CD8-positive, alpha-beta memory T cell (primary cell): ENCODE measurements around the gene STAG1. TPM values are rescaled to one million over a fixed set of nuclear protein-coding genes. Genes with fewer than 3 reads are reported as not detected.

Source experiments
- CTCF ChIA-PET: fragments of 350-600 bp; sonication (Branson Sonifier 250); formaldehyde crosslinking; loops from one replicate; lab custom pipeline; 2021; ENCODE audit warnings: antibody characterized with exemption; lab: Charles Lee
- POLR2A ChIA-PET: fragments of 350-600 bp; sonication (Branson Sonifier 250); formaldehyde crosslinking; loops from one replicate; lab custom pipeline; 2021; ENCODE audit warnings: antibody characterized with exemption; lab: Charles Lee
- DNase-seq, 5 donors: peaks; one replicate each; pipeline versions ENCODE4 v3.0.0 to v3.0.0-alpha.2; 2020 to 2022; ENCODE audit warnings: mixed read lengths in 1 of 5
- H3K27ac ChIP-seq: one replicate; pipeline ENCODE4 v1.7.0; 2013; ENCODE audit warnings: low read depth, mild to moderate bottlenecking, low read length, moderate library complexity
- H3K27me3 ChIP-seq: 2 replicates; pipeline ENCODE4 v1.7.0; 2013; ENCODE audit warnings: low read length, mild to moderate bottlenecking; ENCODE audit not compliant: insufficient read depth, poor library complexity, severe bottlenecking
- H3K36me3 ChIP-seq: 2 replicates; pipeline ENCODE4 v1.7.0; 2013; ENCODE audit warnings: mild to moderate bottlenecking, low read length, moderate library complexity; ENCODE audit not compliant: insufficient read depth
- H3K4me1 ChIP-seq: 2 replicates; pipeline ENCODE4 v1.7.0; 2013; ENCODE audit warnings: mild to moderate bottlenecking, low read length, moderate library complexity; ENCODE audit not compliant: insufficient read depth
- H3K4me3 ChIP-seq: 2 replicates; pipeline ENCODE4 v1.7.0; 2013; ENCODE audit warnings: mild to moderate bottlenecking, low read length
- H3K9me3 ChIP-seq: 2 replicates; pipeline ENCODE4 v1.7.0; 2013; ENCODE audit warnings: mild to moderate bottlenecking, low read length
- H3K27ac Mint-ChIP-seq, 8 donors: one replicate each; pipeline ENCODE4 v1.8.0; 2020 to 2021; ENCODE audit warnings: mixed read lengths in 8 of 8, mild to moderate bottlenecking in 6 of 8, inconsistent platforms in 3 of 8, moderate library complexity in 3 of 8
- H3K27me3 Mint-ChIP-seq, 2 donors: one replicate each; pipeline ENCODE4 v1.8.0; 2020 to 2021; ENCODE audit warnings: mixed read lengths in 2 of 2, mild to moderate bottlenecking in 1 of 2, moderate library complexity in 1 of 2
- H3K36me3 Mint-ChIP-seq, 3 donors: one replicate each; pipeline ENCODE4 v1.8.0; 2020 to 2021; ENCODE audit warnings: mixed read lengths in 3 of 3, inconsistent platforms in 1 of 3, mild to moderate bottlenecking in 1 of 3
- H3K4me1 Mint-ChIP-seq, 3 donors: one replicate each; pipeline ENCODE4 v1.8.0; 2020 to 2021; ENCODE audit warnings: mixed read lengths in 3 of 3, inconsistent platforms in 1 of 3, mild to moderate bottlenecking in 1 of 3
- H3K4me3 Mint-ChIP-seq, 7 donors: one replicate each; pipeline ENCODE4 v1.8.0; 2020 to 2021; ENCODE audit warnings: mixed read lengths in 7 of 7, mild to moderate bottlenecking in 6 of 7, moderate library complexity in 4 of 7, inconsistent platforms in 2 of 7
- H3K9me3 Mint-ChIP-seq, 5 donors: one replicate each; pipeline ENCODE4 v1.8.0; 2020 to 2022; ENCODE audit warnings: mixed read lengths in 5 of 5, mild to moderate bottlenecking in 3 of 5, moderate library complexity in 2 of 5, inconsistent platforms in 1 of 5
- polyA plus RNA-seq: library from polyadenylated mRNA; unstranded; fragments of 300-500 nt; fragmentation: Illumina TruSeq; gene quantifications from one replicate; pipeline ENCODE4 v1.2.3, GENCODE V29; 2021
- total RNA-seq, 2 experiments: library from RNA; stranded (reverse); gene quantifications; one replicate each; pipeline ENCODE4 v1.2.3, GENCODE V29; 2021

Gene STAG1
- total and polyA plus RNA-seq, 3 experiments from 2014 or later, result 19.0 to 61.4 (median 58.5) TPM

DNA sequence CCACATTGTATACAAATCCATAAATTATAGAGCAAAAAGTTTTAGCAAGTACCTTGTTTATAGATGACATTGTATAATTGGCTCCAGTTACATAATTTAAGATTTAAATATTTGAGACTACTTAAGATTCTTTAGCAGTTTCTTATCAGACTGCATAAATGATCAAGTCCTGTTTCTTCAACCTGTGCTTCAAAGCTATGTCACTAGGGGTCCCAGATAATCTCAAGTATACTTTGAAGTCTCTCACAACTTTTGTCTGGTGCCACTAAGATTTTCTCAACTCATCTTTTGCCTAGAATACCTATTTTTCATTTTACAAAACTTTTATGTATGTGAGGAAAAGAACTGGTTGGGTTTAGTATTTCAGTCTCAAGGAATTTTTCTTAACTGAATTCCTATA lies 205.5 kb downstream of the STAG1 start:
- H3K27ac ChIP-seq, result no peak overlapping the region
- Mint-ChIP-seq H3K4me3 (no peak overlapping the region), H3K27ac (peak overlapping the region in 2 of 8 donors; percentile 10 to 44), H3K9me3 (no peaks in the 10 kb centered on the region), H3K4me1 (peaks cover 29 to 50% (median 46%) of the 10 kb centered on the region in 3 donors), H3K27me3 (no peaks in the 10 kb centered on the region), H3K36me3 (peaks cover 4 to 16% (median 9%) of the 10 kb centered on the region in 3 donors)
- no peaks in the 10 kb centered on the region for H3K36me3 ChIP-seq
- DNase-seq, result no peak
- ChIA-PET POLR2A (interaction anchor here (0.6 to 1.0 kb wide), 2 partner anchors 205 to 274 kb away, joined by 4 to 13 read pairs; partner anchors contain the start of gene STAG1), CTCF (interaction anchor here (1.3 to 5.1 kb wide), 3 partner anchors 35 to 468 kb away, joined by 3 to 26 read pairs (median 8); partner anchors contain the start of gene STAG1)
- H3K27me3 ChIP-seq, result no peaks in the 10 kb centered on the region
- no peak overlapping the region for H3K4me3 ChIP-seq
- no peaks in the 10 kb centered on the region for H3K4me1 ChIP-seq
- no peaks in the 10 kb centered on the region for H3K9me3 ChIP-seq

DNA sequence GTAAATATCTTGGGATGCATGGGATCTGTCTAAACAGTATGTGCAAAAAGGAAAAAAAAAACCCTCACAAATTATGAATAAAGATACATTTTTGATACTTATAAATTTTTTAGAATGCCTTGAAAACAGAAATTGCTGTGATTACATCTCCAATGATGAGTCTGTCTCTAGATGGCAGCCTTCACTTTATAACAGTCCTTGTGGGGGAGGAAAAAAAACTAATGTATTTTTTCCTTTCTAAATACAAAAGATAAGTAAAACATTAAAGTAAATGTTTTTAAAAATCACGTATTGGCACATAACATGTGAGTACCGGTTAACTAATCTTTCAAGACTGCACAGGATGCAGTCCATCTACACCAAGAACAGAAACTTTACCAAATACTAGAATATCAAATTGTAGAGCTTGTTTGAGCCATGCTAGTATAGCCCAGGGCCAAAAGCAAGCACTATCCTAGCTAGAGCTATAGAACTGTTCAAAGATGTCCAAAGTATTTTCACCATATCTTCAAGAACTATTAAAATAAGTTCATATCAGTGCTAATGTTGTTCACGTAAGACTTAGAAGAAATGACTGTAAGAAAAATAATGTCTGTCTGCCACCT lies 206.4 kb downstream of the STAG1 start:
- ChIA-PET CTCF (interaction anchor here (2.3 to 5.1 kb wide), 2 partner anchors 207 to 469 kb away, joined by 8 to 26 read pairs; partner anchors contain the start of gene STAG1), POLR2A (no interaction called here)
- Mint-ChIP-seq H3K9me3 (no peaks in the 10 kb centered on the region), H3K4me3 (no peak overlapping the region), H3K4me1 (peaks cover 28 to 50% (median 46%) of the 10 kb centered on the region in 3 donors), H3K27ac (peak overlapping the region in 1 of 8 donors; percentile 73), H3K36me3 (peaks cover 4 to 16% (median 7%) of the 10 kb centered on the region in 3 donors), H3K27me3 (no peaks in the 10 kb centered on the region)
- no peak for DNase-seq
- no peaks in the 10 kb centered on the region for H3K36me3 ChIP-seq
- no peaks in the 10 kb centered on the region for H3K27me3 ChIP-seq
- no peaks in the 10 kb centered on the region for H3K4me1 ChIP-seq
- no peaks in the 10 kb centered on the region for H3K9me3 ChIP-seq
- H3K27ac ChIP-seq, result no peak overlapping the region
- H3K4me3 ChIP-seq, result no peak overlapping the region

DNA sequence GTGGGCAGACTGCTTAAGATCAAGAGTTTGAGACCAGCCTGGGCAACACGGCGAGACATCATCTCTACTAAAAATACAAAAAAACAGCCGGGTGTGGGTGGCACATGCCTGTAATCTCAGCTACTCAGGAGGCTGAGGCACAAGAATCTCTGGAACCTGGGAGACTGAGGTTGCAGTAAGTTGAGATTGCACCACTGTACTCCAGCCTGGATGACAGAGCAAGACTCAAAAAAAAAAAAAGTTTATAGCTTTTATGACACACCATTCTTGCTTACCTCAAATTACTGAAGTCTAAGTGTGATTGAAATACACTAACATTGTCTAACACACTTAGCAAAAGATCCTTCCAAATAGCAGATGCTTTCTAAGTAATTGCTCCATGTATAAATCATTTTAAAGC lies 207.6 kb downstream of the STAG1 start:
- peaks cover 4 to 7% (median 6%) of the 10 kb centered on the region in 3 donors for H3K36me3 Mint-ChIP-seq
- peaks cover 24 to 50% (median 42%) of the 10 kb centered on the region in 3 donors for H3K4me1 Mint-ChIP-seq
- no peak overlapping the region for H3K27ac Mint-ChIP-seq
- Histone ChIP-seq H3K36me3 (no peaks in the 10 kb centered on the region), H3K4me3 (no peak overlapping the region), H3K9me3 (no peaks in the 10 kb centered on the region), H3K4me1 (no peaks in the 10 kb centered on the region), H3K27me3 (no peaks in the 10 kb centered on the region), H3K27ac (no peak overlapping the region)
- ChIA-PET POLR2A (no interaction called here), CTCF (interaction anchor here (0.8 to 5.1 kb wide), 2 partner anchors 153 to 208 kb away, joined by 3 to 26 read pairs; partner anchors contain the start of gene STAG1)
- H3K4me3 Mint-ChIP-seq, result no peak overlapping the region
- H3K9me3 Mint-ChIP-seq, result no peaks in the 10 kb centered on the region
- no peak for DNase-seq
- H3K27me3 Mint-ChIP-seq, result no peaks in the 10 kb centered on the region

DNA sequence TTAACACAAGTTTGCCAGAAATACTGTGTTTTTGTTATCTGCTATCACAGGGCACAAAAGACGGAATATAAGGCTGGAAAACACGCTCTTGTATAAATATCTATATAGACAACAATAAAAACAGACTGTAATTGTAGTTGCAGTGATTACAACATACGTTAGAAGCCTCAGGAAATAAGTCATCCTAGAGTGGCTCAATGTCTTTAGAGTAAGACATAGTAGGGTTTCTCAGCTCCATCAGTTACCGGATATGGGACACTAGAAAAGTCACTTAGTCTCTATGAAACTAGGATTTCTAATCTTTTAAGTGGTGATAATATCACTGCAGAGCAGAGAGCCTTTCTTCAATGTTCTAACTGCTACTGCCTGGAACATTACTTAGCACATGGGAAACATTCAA lies 208.8 kb downstream of the STAG1 start:
- Histone ChIP-seq H3K36me3 (no peaks in the 10 kb centered on the region), H3K27me3 (no peaks in the 10 kb centered on the region), H3K4me3 (no peak overlapping the region), H3K27ac (no peak overlapping the region), H3K9me3 (no peaks in the 10 kb centered on the region), H3K4me1 (no peaks in the 10 kb centered on the region)
- Mint-ChIP-seq H3K27ac (peak overlapping the region in 4 of 8 donors; percentile 7 to 58 (median 24)), H3K9me3 (no peaks in the 10 kb centered on the region), H3K36me3 (peaks cover 0 to 8% (median 3%) of the 10 kb centered on the region in 3 donors), H3K4me3 (no peak overlapping the region), H3K27me3 (no peaks in the 10 kb centered on the region), H3K4me1 (peaks cover 22 to 43% (median 36%) of the 10 kb centered on the region in 3 donors)
- POLR2A ChIA-PET, result no interaction called here
- CTCF ChIA-PET, result interaction anchor here (0.8 kb wide), 1 partner anchor 471 kb away, joined by 3 read pairs; no protein-coding TSS in a partner anchor
- no peak for DNase-seq

DNA sequence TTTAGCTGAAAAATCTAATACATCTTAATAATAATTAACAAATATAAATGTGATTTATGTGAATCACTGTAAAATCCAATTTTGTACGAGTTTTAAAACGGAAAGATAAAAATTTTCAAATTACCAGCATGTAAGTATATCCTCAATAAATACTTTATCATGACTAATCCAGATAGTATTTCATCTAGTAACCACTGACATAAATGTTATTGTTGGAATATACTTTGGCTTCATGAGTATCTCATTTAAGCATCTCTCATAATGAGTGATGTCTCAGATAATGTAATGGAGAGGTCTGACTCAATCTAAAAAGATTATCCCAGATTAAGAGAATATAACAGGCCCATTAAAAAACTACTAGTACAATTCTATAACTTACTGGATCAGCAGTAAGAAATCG lies 216.3 kb downstream of the STAG1 start:
- no peaks in the 10 kb centered on the region for H3K27me3 ChIP-seq
- no peaks in the 10 kb centered on the region for H3K9me3 ChIP-seq
- Mint-ChIP-seq H3K27me3 (no peaks in the 10 kb centered on the region), H3K9me3 (peaks cover 3 to 14% (median 11%) of the 10 kb centered on the region in 5 donors), H3K36me3 (peaks cover 13 to 48% (median 34%) of the 10 kb centered on the region in 3 donors), H3K4me1 (peaks cover 3 to 12% (median 9%) of the 10 kb centered on the region in 3 donors), H3K27ac (no peak overlapping the region), H3K4me3 (no peak overlapping the region)
- ChIA-PET CTCF (interaction anchor here (1.3 kb wide), 1 partner anchor 217 kb away, joined by 5 read pairs; the partner anchor contains the start of gene STAG1), POLR2A (no interaction called here)
- no peaks in the 10 kb centered on the region for H3K36me3 ChIP-seq
- no peak overlapping the region for H3K27ac ChIP-seq
- H3K4me1 ChIP-seq, result no peaks in the 10 kb centered on the region
- H3K4me3 ChIP-seq, result no peak overlapping the region
- no peak for DNase-seq

DNA sequence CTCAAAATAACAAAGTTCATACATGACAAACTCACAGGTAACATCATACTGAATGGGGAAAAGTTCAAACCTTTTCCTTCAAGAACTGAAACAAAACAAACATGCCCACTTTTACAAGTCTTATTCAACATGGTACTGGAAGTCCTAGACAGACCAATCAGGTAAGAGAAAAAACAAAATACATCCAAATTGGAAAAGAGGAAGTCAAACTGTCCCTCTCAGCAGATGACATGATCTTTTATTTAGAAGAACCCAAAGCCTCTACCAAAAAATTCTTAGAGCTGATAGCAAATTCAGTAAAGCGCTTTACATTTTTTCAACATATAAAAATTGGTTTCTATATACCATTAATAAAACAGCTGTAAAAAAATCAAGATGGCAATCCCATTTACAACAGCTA lies 219.4 kb downstream of the STAG1 start:
- H3K4me3 Mint-ChIP-seq, result no peak overlapping the region
- H3K27ac ChIP-seq, result no peak overlapping the region
- H3K27me3 ChIP-seq, result no peaks in the 10 kb centered on the region
- H3K4me1 Mint-ChIP-seq, result peaks cover 14 to 28% (median 24%) of the 10 kb centered on the region in 3 donors
- no peaks in the 10 kb centered on the region for H3K9me3 ChIP-seq
- ChIA-PET POLR2A (no interaction called here), CTCF (no interaction called here)
- H3K36me3 ChIP-seq, result no peaks in the 10 kb centered on the region
- H3K9me3 Mint-ChIP-seq, result peaks cover 11 to 25% (median 21%) of the 10 kb centered on the region in 5 donors
- H3K27me3 Mint-ChIP-seq, result no peaks in the 10 kb centered on the region
- no peak overlapping the region for H3K27ac Mint-ChIP-seq
- no peaks in the 10 kb centered on the region for H3K4me1 ChIP-seq
- H3K36me3 Mint-ChIP-seq, result peaks cover 18 to 58% (median 56%) of the 10 kb centered on the region in 3 donors
- no peak for DNase-seq
- H3K4me3 ChIP-seq, result no peak overlapping the region

DNA sequence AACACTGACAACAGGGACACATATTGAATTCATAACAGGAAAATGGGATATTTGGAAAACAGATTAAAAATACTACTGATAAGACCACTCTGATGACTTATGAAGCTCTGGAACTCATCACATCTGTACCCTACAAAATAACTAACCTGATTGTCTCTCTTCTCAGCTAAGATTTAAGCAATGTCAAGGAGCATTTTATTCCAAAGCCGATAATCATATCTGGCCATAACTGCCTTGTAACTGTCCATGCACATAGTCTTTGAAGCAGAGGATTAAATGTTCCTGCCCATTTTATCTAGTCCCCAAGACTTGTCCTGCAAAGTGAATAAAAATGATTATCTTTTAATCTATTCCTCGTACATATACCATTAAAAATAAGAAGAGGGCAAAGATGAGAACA lies 234.1 kb downstream of the STAG1 start:
- H3K27ac ChIP-seq, result no peak overlapping the region
- peaks cover 0 to 3% (median 0%) of the 10 kb centered on the region in 5 donors for H3K9me3 Mint-ChIP-seq
- H3K27me3 ChIP-seq, result no peaks in the 10 kb centered on the region
- no peak overlapping the region for H3K4me3 Mint-ChIP-seq
- peaks cover under 1 to 35% (median 6%) of the 10 kb centered on the region in 3 donors for H3K36me3 Mint-ChIP-seq
- no peaks in the 10 kb centered on the region for H3K36me3 ChIP-seq
- H3K27me3 Mint-ChIP-seq, result no peaks in the 10 kb centered on the region
- no peaks in the 10 kb centered on the region for H3K9me3 ChIP-seq
- CTCF ChIA-PET, result no interaction called here
- DNase-seq, result no peak
- POLR2A ChIA-PET, result no interaction called here
- peak overlapping the region in 1 of 8 donors; percentile 25 for H3K27ac Mint-ChIP-seq
- no peak overlapping the region for H3K4me3 ChIP-seq
- no peaks in the 10 kb centered on the region for H3K4me1 ChIP-seq
- peaks cover 5 to 23% (median 12%) of the 10 kb centered on the region in 3 donors for H3K4me1 Mint-ChIP-seq

DNA sequence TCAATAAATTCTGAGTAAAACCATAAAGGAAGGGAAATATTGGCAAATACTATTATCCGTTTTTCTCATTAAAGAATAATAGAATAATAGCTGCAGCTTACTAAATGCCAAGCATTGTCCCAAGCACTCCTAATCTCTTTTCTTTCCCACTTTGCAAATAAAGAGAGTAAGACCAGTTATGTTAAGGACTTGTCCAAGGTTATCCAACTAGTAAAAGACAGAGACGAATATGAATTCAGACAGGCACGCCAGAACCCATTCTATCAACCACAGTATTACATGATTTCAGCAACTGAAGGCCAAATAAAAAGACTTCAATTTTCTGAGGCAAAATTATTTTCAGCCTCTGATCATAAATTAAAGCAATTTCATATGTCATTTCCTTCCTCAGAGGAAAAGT lies 235.5 kb downstream of the STAG1 start:
- no peaks in the 10 kb centered on the region for H3K36me3 ChIP-seq
- no peak for DNase-seq
- Mint-ChIP-seq H3K27me3 (no peaks in the 10 kb centered on the region), H3K27ac (peak overlapping the region in 1 of 8 donors; percentile 12), H3K36me3 (peaks cover 0 to 42% (median 7%) of the 10 kb centered on the region in 3 donors), H3K4me1 (peaks cover 9 to 21% (median 19%) of the 10 kb centered on the region in 3 donors), H3K9me3 (peaks cover 0 to 3% (median 0%) of the 10 kb centered on the region in 5 donors), H3K4me3 (no peak overlapping the region)
- POLR2A ChIA-PET, result no interaction called here
- CTCF ChIA-PET, result no interaction called here
- H3K4me1 ChIP-seq, result no peaks in the 10 kb centered on the region
- no peak overlapping the region for H3K4me3 ChIP-seq
- H3K27me3 ChIP-seq, result no peaks in the 10 kb centered on the region
- H3K9me3 ChIP-seq, result no peaks in the 10 kb centered on the region
- no peak overlapping the region for H3K27ac ChIP-seq
